K562 (cell line): ENCODE data around the gene HEXIM1. TPM values are rescaled to one million over a fixed set of nuclear protein-coding genes. Genes with fewer than 3 reads are reported as not detected.

Experiments
- ATAC-seq: fragments of 200-7000 bp; cut with Tn5 transposase; 3 replicates; pipeline ENCODE4 v1.9.1; 2020; ENCODE audit warnings: moderate library complexity
- BruUV-seq: library from RNA; stranded (reverse); fragments of 400-500 nt; replicated peaks from 2 replicates; lab custom pipeline; 2021; lab: Mats Ljungman, UMichigan
- CTCF ChIA-PET: fragments of 300-600 bp; formaldehyde crosslinking; extraction: SDS; loops from one replicate; lab custom pipeline; 2021; ENCODE audit warnings: low intra/inter-chr PET ratio; lab: Yijun Ruan, JAX
- POLR2A ChIA-PET: fragments of 300-600, 350-650 bp; sonication (Branson Sonifier 250); formaldehyde crosslinking; extraction: SDS; loops from one replicate; lab custom pipeline; 2021; ENCODE audit warnings: antibody characterized with exemption, inconsistent platforms; lab: Yijun Ruan, JAX
- DNase-seq, 4 experiments: peaks; one replicate each; pipeline versions ENCODE4 v3.0.0 to v3.0.0-alpha.2; 2011 to 2018; ENCODE audit warnings: low spot score in 3 of 4, mixed read lengths in 3 of 4; ENCODE audit errors: extremely low read depth in 1 of 4
- FAIRE-seq: peaks from 2 replicates; lab custom pipeline; 2011; peaks lifted over from hg19 to GRCh38; lab: Jason Lieb, UNC
- H2AFZ ChIP-seq: 2 replicates; pipeline ENCODE4 v1.6.0; 2011; ENCODE audit warnings: low read depth, low read length, control low read depth, inconsistent platforms
- H3K27ac ChIP-seq: fragments of 200-600 bp; 3 replicates; pipeline ENCODE4 v1.8.0; 2011; ENCODE audit warnings: low read depth, mild to moderate bottlenecking, control low read depth, inconsistent platforms, low read length, moderate library complexity, mixed read lengths; ENCODE audit errors: extremely low read depth
- H3K27me3 ChIP-seq, 2 experiments: fragments of 300-600 bp in 1 of 2; 2 replicates in 1 of 2; 3 replicates in 1 of 2; pipeline versions ENCODE4 v1.6.0 to v1.8.0; 2011; ENCODE audit warnings: inconsistent platforms in 2 of 2, low read length in 2 of 2, mild to moderate bottlenecking in 1 of 2, mixed read lengths in 1 of 2, moderate library complexity in 1 of 2; ENCODE audit not compliant: control insufficient read depth in 2 of 2, insufficient read depth in 2 of 2
- H3K36me3 ChIP-seq: fragments of 300-600 bp; 3 replicates; pipeline ENCODE4 v1.8.0; 2011; ENCODE audit warnings: mild to moderate bottlenecking, low read length, inconsistent platforms; ENCODE audit not compliant: control insufficient read depth, insufficient read depth
- H3K4me1 ChIP-seq, 2 experiments: fragments of 200-600 bp in 1 of 2; replicated peaks in 1 of 2; 2 replicates in 1 of 2; 3 replicates in 1 of 2; pipeline versions ENCODE4 v1.5.1 to v1.8.0; 2011; ENCODE audit warnings: inconsistent platforms in 2 of 2, low read length in 2 of 2, mild to moderate bottlenecking in 1 of 2, mixed read lengths in 1 of 2, moderate library complexity in 1 of 2; ENCODE audit not compliant: control insufficient read depth in 2 of 2, insufficient read depth in 2 of 2
- H3K4me2 ChIP-seq: 2 replicates; pipeline ENCODE4 v1.6.1; 2011; ENCODE audit warnings: low read length, control low read depth, inconsistent platforms, mixed read lengths; ENCODE audit not compliant: insufficient read depth
- H3K4me3 ChIP-seq: fragments of 200-600 bp; sonication (generic), shearing (Covaris generic); 2 replicates; pipeline ENCODE4 v1.5.1; 2016; ENCODE audit warnings: control low read depth, inconsistent platforms
- H3K79me2 ChIP-seq: fragments of 200-600 bp; 3 replicates; pipeline ENCODE4 v1.8.0; 2011; ENCODE audit warnings: low read length, inconsistent platforms; ENCODE audit not compliant: control insufficient read depth, insufficient read depth
- H3K9ac ChIP-seq, 2 experiments: 2 replicates each; pipeline versions ENCODE4 v1.6.0 to v1.6.1; 2011; ENCODE audit warnings: low read depth in 2 of 2, low read length in 2 of 2, control low read depth in 1 of 2, inconsistent platforms in 1 of 2, mild to moderate bottlenecking in 1 of 2, mixed read lengths in 1 of 2; ENCODE audit not compliant: insufficient read depth in 1 of 2
- H3K9me1 ChIP-seq: one replicate; pipeline ENCODE4 v1.6.0; 2011; ENCODE audit warnings: inconsistent platforms, mild to moderate bottlenecking, low read length, moderate library complexity; ENCODE audit not compliant: control insufficient read depth, insufficient read depth
- H3K9me3 ChIP-seq: replicated peaks from 2 replicates; pipeline ENCODE4 v1.5.1; 2011; ENCODE audit warnings: low read depth, low read length, inconsistent platforms; ENCODE audit not compliant: control insufficient read depth, insufficient read depth
- H4K20me1 ChIP-seq: replicated peaks from 2 replicates; pipeline ENCODE4 v1.6.1; 2011; ENCODE audit warnings: low read length, inconsistent platforms, mixed read lengths; ENCODE audit not compliant: control insufficient read depth, insufficient read depth
- MEIS2 ChIP-seq: fragments of 450-650 bp; IDR thresholded peaks from 2 replicates; pipeline ENCODE4 v1.6.1; 2014; ENCODE audit warnings: mild to moderate bottlenecking; ENCODE audit not compliant: partially characterized antibody
- REST ChIP-seq, 2 experiments: fragments of 450-650 bp; formaldehyde crosslinking in 1 of 2; IDR thresholded peaks; 2 replicates each; pipeline versions ENCODE4 v1.4.0 to v1.6.1; 2014 to 2020; ENCODE audit warnings: mild to moderate bottlenecking in 2 of 2, borderline replicate concordance in 1 of 2, low read depth in 1 of 2
- SAFB ChIP-seq: fragments of 200-400 bp; formaldehyde crosslinking; IDR thresholded peaks from 2 replicates; pipeline ENCODE4 v1.6.1; 2017; ENCODE audit warnings: low read depth, low read length, borderline replicate concordance
- ZBTB2 ChIP-seq: fragments of 450-650 bp; IDR thresholded peaks from 2 replicates; pipeline ENCODE4 v1.6.1; 2016; ENCODE audit warnings: antibody characterized with exemption
- WGBS: fragments of 100-300 bp; shearing (Covaris generic); methylation state at CpG from one replicate; pipeline ENCODE4 v1.1.6; 2016; ENCODE audit warnings: low coverage, mixed read lengths; ENCODE audit not compliant: insufficient coverage; ENCODE audit errors: missing lambda C conversion rate; 5-methylcytosine and 5-hydroxymethylcytosine counted together
- in situ Hi-C: fragments of 300-500 bp; cut with MboI; formaldehyde crosslinking; loops from 4 replicates; pipeline ENCODE4 v1.15.0; 2018; ENCODE audit warnings: inconsistent platforms, mixed read lengths
- intact Hi-C: fragments of 100-400 bp; cut with micrococcal nuclease; formaldehyde crosslinking; loops from 2 replicates; pipeline ENCODE4 v1.14.2; 2022
- polyA plus RNA-seq, 8 experiments: library from polyadenylated mRNA; depleted of rRNA in 4 of 8; stranded (reverse) in 5 of 8; unstranded in 3 of 8; fragments of >200 nt; fragmentation: Nextera tagmentation in 2 of 8; fragmentation: Illumina TruSeq in 1 of 8; extraction: Ambion mirVana in 2 of 8; extraction: Trizol in 1 of 8; gene quantifications; 2 replicates each; pipeline versions ENCODE4 v1.2.1 to v1.2.3, GENCODE V29; 2011 to 2014; ENCODE audit warnings: inconsistent platforms in 1 of 8, missing spikeins in 1 of 8
- total RNA-seq, 7 experiments: library from RNA; depleted of rRNA in 6 of 7; stranded (reverse); fragments of >200 nt in 6 of 7; fragmentation: Illumina TruSeq in 2 of 7; extraction: Trizol in 2 of 7; gene quantifications; 2 replicates each; pipeline versions ENCODE4 v1.2.1 to v1.2.3, GENCODE V29; 2011 to 2021; ENCODE audit warnings: low replicate concordance in 1 of 7
- TF ChIP-seq, protein P1 (sequence below): fragments of 450-650 bp; IDR thresholded peaks from 2 replicates; pipeline ENCODE4 v1.7.1; 2018; ENCODE audit warnings: mild to moderate bottlenecking, low read depth; ENCODE audit not compliant: partially characterized antibody

The HEXIM1 gene
- total and polyA plus RNA-seq, 9 of the 15 experiments (the other 6 are each of a cell fraction or from before 2014, with no cell fraction given), result 1.4 to 28.3 (median 9.1) TPM

DNA sequence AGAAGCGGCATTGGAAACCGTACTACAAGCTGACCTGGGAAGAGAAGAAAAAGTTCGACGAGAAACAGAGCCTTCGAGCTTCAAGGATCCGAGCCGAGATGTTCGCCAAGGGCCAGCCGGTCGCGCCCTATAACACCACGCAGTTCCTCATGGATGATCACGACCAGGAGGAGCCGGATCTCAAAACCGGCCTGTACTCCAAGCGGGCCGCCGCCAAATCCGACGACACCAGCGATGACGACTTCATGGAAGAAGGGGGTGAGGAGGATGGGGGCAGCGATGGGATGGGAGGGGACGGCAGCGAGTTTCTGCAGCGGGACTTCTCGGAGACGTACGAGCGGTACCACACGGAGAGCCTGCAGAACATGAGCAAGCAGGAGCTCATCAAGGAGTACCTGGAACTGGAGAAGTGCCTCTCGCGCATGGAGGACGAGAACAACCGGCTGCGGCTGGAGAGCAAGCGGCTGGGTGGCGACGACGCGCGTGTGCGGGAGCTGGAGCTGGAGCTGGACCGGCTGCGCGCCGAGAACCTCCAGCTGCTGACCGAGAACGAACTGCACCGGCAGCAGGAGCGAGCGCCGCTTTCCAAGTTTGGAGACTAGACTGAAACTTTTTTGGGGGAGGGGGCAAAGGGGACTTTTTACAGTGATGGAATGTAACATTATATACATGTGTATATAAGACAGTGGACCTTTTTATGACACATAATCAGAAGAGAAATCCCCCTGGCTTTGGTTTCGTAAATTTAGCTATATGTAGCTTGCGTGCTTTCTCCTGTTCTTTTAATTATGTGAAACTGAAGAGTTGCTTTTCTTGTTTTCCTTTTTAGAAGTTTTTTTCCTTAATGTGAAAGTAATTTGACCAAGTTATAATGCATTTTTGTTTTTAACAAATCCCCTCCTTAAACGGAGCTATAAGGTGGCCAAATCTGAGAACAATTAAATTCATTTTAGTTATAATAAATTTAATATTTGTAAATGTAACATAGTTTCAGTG lies 1.7 kb downstream of the HEXIM1 start:
- DNase-seq (peak in 3 of 4 experiments; percentile 26 to 72 (median 32)), ATAC-seq (peak; percentile 10), FAIRE-seq (no peak)
- Histone ChIP-seq H3K27me3 (no peaks in the 10 kb centered on the region), H3K9ac (peak overlapping the region; percentile 79 to 98), H3K79me2 (peaks cover 54% of the 10 kb centered on the region), H4K20me1 (peaks cover 5% of the 10 kb centered on the region; the same call in 1 of the 2 replicates), H2AFZ (peak overlapping the region; percentile 14; the same call in 1 of the 2 replicates), H3K9me1 (no peaks in the 10 kb centered on the region), H3K9me3 (no peaks in the 10 kb centered on the region), H3K27ac (peak overlapping the region; percentile 86), H3K4me3 (peak overlapping the region; percentile 69), H3K36me3 (peaks cover 3% of the 10 kb centered on the region; the same call in 1 of the 3 replicates), H3K4me2 (peak overlapping the region; percentile 95), H3K4me1 (peaks cover 28 to 33% of the 10 kb centered on the region in 2 experiments)
- under 1% methylated on average over 51 of the region's 56 CpGs for WGBS
- in situ Hi-C loops (no loop called here), intact Hi-C loops (loop anchor here (2.0 kb wide), 1 partner anchor 47 kb away; no protein-coding TSS in a partner anchor)
- BruUV-seq, result no TSS peak
- POLR2A ChIA-PET, result interaction anchor here (0.5 to 10.1 kb wide), 61 partner anchors 11 to 1002 kb away, joined by 3 to 497 read pairs (median 5); partner anchors contain the start of genes ACBD4, DCAKD, HEXIM2 and MAP3K14
- CTCF ChIA-PET, result interaction anchor here (0.6 to 3.8 kb wide), 4 partner anchors 8 to 48 kb away, joined by 3 to 29 read pairs (median 9); partner anchors contain the start of gene ACBD4
- no peak for TF ChIP-seq MEIS2
- TF ChIP-seq SAFB, result peak; percentile 58; the same call in 1 of the 2 replicates
- TF ChIP-seq REST (IDR thresholded peaks at IDR 0.05; ENCODE audit: borderline replicate concordance), result peak; percentile 18; the same call in 1 of the 2 replicates
- no peak for TF ChIP-seq REST (CRISPR knock-in tag; IDR thresholded peaks at IDR 0.05; ENCODE audit: low read depth)
- TF ChIP-seq, protein P1, sequence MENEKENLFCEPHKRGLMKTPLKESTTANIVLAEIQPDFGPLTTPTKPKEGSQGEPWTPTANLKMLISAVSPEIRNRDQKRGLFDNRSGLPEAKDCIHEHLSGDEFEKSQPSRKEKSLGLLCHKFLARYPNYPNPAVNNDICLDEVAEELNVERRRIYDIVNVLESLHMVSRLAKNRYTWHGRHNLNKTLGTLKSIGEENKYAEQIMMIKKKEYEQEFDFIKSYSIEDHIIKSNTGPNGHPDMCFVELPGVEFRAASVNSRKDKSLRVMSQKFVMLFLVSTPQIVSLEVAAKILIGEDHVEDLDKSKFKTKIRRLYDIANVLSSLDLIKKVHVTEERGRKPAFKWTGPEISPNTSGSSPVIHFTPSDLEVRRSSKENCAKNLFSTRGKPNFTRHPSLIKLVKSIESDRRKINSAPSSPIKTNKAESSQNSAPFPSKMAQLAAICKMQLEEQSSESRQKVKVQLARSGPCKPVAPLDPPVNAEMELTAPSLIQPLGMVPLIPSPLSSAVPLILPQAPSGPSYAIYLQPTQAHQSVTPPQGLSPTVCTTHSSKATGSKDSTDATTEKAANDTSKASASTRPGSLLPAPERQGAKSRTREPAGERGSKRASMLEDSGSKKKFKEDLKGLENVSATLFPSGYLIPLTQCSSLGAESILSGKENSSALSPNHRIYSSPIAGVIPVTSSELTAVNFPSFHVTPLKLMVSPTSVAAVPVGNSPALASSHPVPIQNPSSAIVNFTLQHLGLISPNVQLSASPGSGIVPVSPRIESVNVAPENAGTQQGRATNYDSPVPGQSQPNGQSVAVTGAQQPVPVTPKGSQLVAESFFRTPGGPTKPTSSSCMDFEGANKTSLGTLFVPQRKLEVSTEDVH, result peak; percentile 29
- TF ChIP-seq ZBTB2, result no peak
